SH-SY5Y (cell line): Measurements from ENCODE around the gene ADGRL1.

Experiments
- GATA2 ChIP-seq: IDR thresholded peaks from 2 replicates; pipeline ENCODE4 v1.6.1; 2011; ENCODE audit warnings: mild to moderate bottlenecking, low read depth, low read length
- GATA3 ChIP-seq: IDR thresholded peaks from 2 replicates; pipeline ENCODE4 v1.6.1; 2011; ENCODE audit warnings: low read depth, mild to moderate bottlenecking, low read length, moderate library complexity

DNA sequence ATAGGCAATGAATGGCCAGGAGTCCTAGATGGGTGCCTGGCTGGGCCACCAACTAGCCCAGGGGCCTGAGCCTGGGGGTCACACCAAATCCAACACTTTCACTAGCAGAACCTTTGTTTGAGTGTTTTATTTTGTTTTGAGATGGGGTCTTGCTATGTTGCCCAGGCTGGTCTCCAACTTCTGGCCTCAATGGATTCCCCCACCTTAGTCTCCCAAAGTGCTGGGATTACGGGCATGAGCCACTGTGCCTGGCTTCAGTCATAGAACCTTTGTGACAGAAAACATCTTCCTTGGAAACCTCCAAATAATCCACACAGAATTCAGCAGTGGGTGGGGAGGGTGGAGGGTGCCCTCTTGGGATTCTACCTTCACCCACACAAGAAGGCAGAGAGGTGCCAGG, 94.5 kb downstream of the ADGRL1 start:
- no peak for TF ChIP-seq GATA2
- no peak for TF ChIP-seq GATA3
